T-cell (primary cell): Measurements from ENCODE around the gene ALG2. TPM values are rescaled to one million over a fixed set of nuclear protein-coding genes. Genes with fewer than 3 reads are reported as not detected.

Experiments used
- ATAC-seq, 4 experiments: fragments of 200-7000 bp in 3 of 4; fragments of 150-1000 bp in 1 of 4; cut with Tn5 transposase; replicated peaks in 1 of 4; 1 replicate in 3 of 4; 2 replicates in 1 of 4; pipeline ENCODE4 v1.10.0; 2021; ENCODE audit warnings: moderate library complexity in 3 of 4, mild to moderate bottlenecking in 2 of 4, moderate number of reproducible peaks in 1 of 4
- CTCF ChIA-PET, 2 donors: fragments of 300-600 bp; sonication (Branson Sonifier 250); formaldehyde crosslinking; loops; one replicate each; lab custom pipeline; 2022; ENCODE audit warnings: antibody characterized with exemption in 2 of 2; lab: Charles Lee
- POLR2A ChIA-PET, 2 donors: fragments of 300-600 bp; sonication (Branson Sonifier 250); formaldehyde crosslinking; loops; one replicate each; lab custom pipeline; 2022; ENCODE audit warnings: antibody characterized with exemption in 2 of 2; lab: Charles Lee
- DNase-seq, 35 experiments: peaks; one replicate each; pipeline versions ENCODE4 v3.0.0 to v3.0.0-alpha.2; 2013 to 2023
- H3K27ac ChIP-seq: one replicate; pipeline ENCODE4 v1.5.1; 2013; ENCODE audit warnings: low read length
- H3K27me3 ChIP-seq, 2 experiments: replicated peaks in 1 of 2; 1 replicate in 1 of 2; 2 replicates in 1 of 2; pipeline versions ENCODE4 v1.6.1 to v1.7.0; 2013; ENCODE audit warnings: low read length in 1 of 2, mixed read lengths in 1 of 2; ENCODE audit not compliant: control insufficient read depth in 2 of 2, insufficient read depth in 2 of 2; ENCODE audit errors: extremely low read depth in 1 of 2
- H3K36me3 ChIP-seq, 2 donors: 1 replicate in 1 of 2; 2 replicates in 1 of 2; pipeline versions ENCODE4 v1.6.1 to v1.7.0; 2013; ENCODE audit warnings: low read length in 1 of 2; ENCODE audit not compliant: control insufficient read depth in 2 of 2, insufficient read depth in 1 of 2; ENCODE audit errors: extremely low read depth in 1 of 2
- H3K4me1 ChIP-seq, 2 experiments: 1 replicate in 1 of 2; 2 replicates in 1 of 2; pipeline versions ENCODE4 v1.6.1 to v1.7.0; 2013; ENCODE audit warnings: low read length in 2 of 2, mixed read lengths in 1 of 2; ENCODE audit not compliant: insufficient read depth in 2 of 2, control insufficient read depth in 1 of 2; ENCODE audit errors: extremely low read depth in 1 of 2
- H3K4me3 ChIP-seq, 2 donors: 1 replicate in 1 of 2; 2 replicates in 1 of 2; pipeline versions ENCODE4 v1.5.1 to v1.7.0; 2013; ENCODE audit warnings: mild to moderate bottlenecking in 2 of 2, low read length in 1 of 2, moderate library complexity in 1 of 2; ENCODE audit not compliant: control insufficient read depth in 1 of 2; ENCODE audit errors: extremely low read depth in 1 of 2
- H3K9me3 ChIP-seq: 2 replicates; pipeline ENCODE4 v1.7.0; 2013
- H3K27ac Mint-ChIP-seq, 2 donors: one replicate each; pipeline ENCODE4 v1.8.0; 2020 to 2021; ENCODE audit warnings: mild to moderate bottlenecking in 2 of 2, mixed read lengths in 2 of 2
- H3K27me3 Mint-ChIP-seq, 2 donors: one replicate each; pipeline ENCODE4 v1.8.0; 2021 to 2022; ENCODE audit warnings: mixed read lengths in 2 of 2
- H3K36me3 Mint-ChIP-seq: one replicate; pipeline ENCODE4 v1.8.0; 2021; ENCODE audit warnings: mixed read lengths
- H3K4me1 Mint-ChIP-seq, 3 donors: one replicate each; pipeline ENCODE4 v1.8.0; 2020 to 2022; ENCODE audit warnings: mixed read lengths in 3 of 3, mild to moderate bottlenecking in 1 of 3
- H3K4me3 Mint-ChIP-seq, 3 donors: one replicate each; pipeline ENCODE4 v1.8.0; 2020 to 2022; ENCODE audit warnings: mild to moderate bottlenecking in 3 of 3, mixed read lengths in 3 of 3, moderate library complexity in 3 of 3
- H3K9me3 Mint-ChIP-seq, 3 donors: one replicate each; pipeline ENCODE4 v1.8.0; 2020 to 2022; ENCODE audit warnings: mixed read lengths in 3 of 3
- WGBS: methylation state at CpG from one replicate; pipeline ENCODE4 v1.1.5; 2013; ENCODE audit warnings: missing lambda C conversion rate; ENCODE audit not compliant: insufficient coverage; 5-methylcytosine and 5-hydroxymethylcytosine counted together
- total RNA-seq, 35 experiments: library from RNA in 6 of 35; stranded (reverse) in 6 of 35; fragments of 120-200 nt in 1 of 35; gene quantifications; one replicate each; pipeline versions ENCODE4 v1.2.1 to v1.2.4 and lab custom pipeline; 2013 to 2026

ALG2 gene
- total RNA-seq (10 to 100 TPM; 18.0 to 30.3 (median 25.2) TPM), total RNA-seq (lab: John Stamatoyannopoulos, UW) (22.4 to 71.5 (median 38.3) reads per million in 29 experiments)
- total RNA-seq (2013): 20.6 TPM

GRCh38 chr9:99221621-99222415 lies at the start of gene ALG2, which contains the start of gene SEC61B:
Gene ALG2, minus strand, starts transcription at chr9:99221942. Its CDS starts 48 bp downstream, at chr9:99221894.
Gene SEC61B, plus strand, starts transcription at chr9:99222282. Its CDS starts 82 bp downstream, at chr9:99222364.
- Histone ChIP-seq H3K27me3 (no peaks in the 10 kb centered on the region), H3K36me3 (peaks cover 6 to 26% of the 10 kb centered on the region in 2 donors), H3K4me1 (peaks cover 16 to 26% of the 10 kb centered on the region in 2 experiments), H3K9me3 (no peaks in the 10 kb centered on the region), H3K27ac (peak within 1 kb of the TSS; percentile 96), H3K4me3 (peak within 1 kb of the TSS; percentile 89 to 96)
- ChIA-PET CTCF (interaction anchor here (0.7 to 1.9 kb wide), 4 partner anchors 10 to 597 kb away, joined by 3 to 9 read pairs (median 6); no protein-coding TSS in a partner anchor), POLR2A (interaction anchor here (0.6 to 3.3 kb wide), 7 partner anchors 8 to 965 kb away, joined by 3 to 13 read pairs (median 3); no protein-coding TSS in a partner anchor)
- under 1% methylated on average over 70 of the region's 70 CpGs for WGBS
- Mint-ChIP-seq H3K4me1 (peaks cover 66 to 83% (median 81%) of the 10 kb centered on the region in 3 donors), H3K36me3 (peaks cover 41% of the 10 kb centered on the region), H3K27ac (peak within 1 kb of the TSS; percentile 99 to 100), H3K9me3 (no peaks in the 10 kb centered on the region), H3K4me3 (peak within 1 kb of the TSS; percentile 93 to 99 (median 95)), H3K27me3 (no peaks in the 10 kb centered on the region)
- DNase-seq: peak; percentile 80 to 94 (median 90)
- ATAC-seq: peak; percentile 93 to 97 (median 94)

GRCh38 chr9:99270491-99270890 lies 48.7 kb upstream of the ALG2 start:
- Mint-ChIP-seq H3K27ac (no peak overlapping the region), H3K27me3 (peaks cover 0 to 12% of the 10 kb centered on the region in 2 donors), H3K4me3 (no peak overlapping the region), H3K4me1 (peaks cover 10 to 11% (median 11%) of the 10 kb centered on the region in 3 donors), H3K36me3 (no peaks in the 10 kb centered on the region), H3K9me3 (no peaks in the 10 kb centered on the region)
- no peak overlapping the region for H3K27ac ChIP-seq
- no CpG with 5 or more reads among the region's 3 CpGs for WGBS
- H3K4me3 ChIP-seq: no peak overlapping the region
- H3K9me3 ChIP-seq: no peaks in the 10 kb centered on the region
- H3K27me3 ChIP-seq: no peaks in the 10 kb centered on the region
- POLR2A ChIA-PET: no interaction called here
- ATAC-seq (no peak), DNase-seq (no peak)
- peaks cover 0 to 5% of the 10 kb centered on the region in 2 experiments for H3K4me1 ChIP-seq
- CTCF ChIA-PET: interaction anchor here in 1 of 2 donors (0.6 kb wide), 1 partner anchor 68 kb away, joined by 3 read pairs; no protein-coding TSS in a partner anchor
- H3K36me3 ChIP-seq: no peaks in the 10 kb centered on the region

- H3K9me3 ChIP-seq: no peaks in the 10 kb centered on the region
- H3K4me1 ChIP-seq: peaks cover 0 to 5% of the 10 kb centered on the region in 2 experiments
- no peaks in the 10 kb centered on the region for H3K9me3 Mint-ChIP-seq
- peaks cover 0 to 12% of the 10 kb centered on the region in 2 donors for H3K27me3 Mint-ChIP-seq
- H3K27ac Mint-ChIP-seq: no peak overlapping the region
- H3K4me1 Mint-ChIP-seq: peaks cover 10 to 11% (median 11%) of the 10 kb centered on the region in 3 donors
- WGBS: 38% methylated on average over 1 of the region's 3 CpGs
- POLR2A ChIA-PET: no interaction called here
- ATAC-seq (no peak), DNase-seq (no peak)
- no peak overlapping the region for H3K27ac ChIP-seq
- H3K27me3 ChIP-seq: no peaks in the 10 kb centered on the region
- no peaks in the 10 kb centered on the region for H3K36me3 Mint-ChIP-seq
- no peaks in the 10 kb centered on the region for H3K36me3 ChIP-seq
- H3K4me3 ChIP-seq: no peak overlapping the region
- CTCF ChIA-PET: interaction anchor here in 1 of 2 donors (0.6 kb wide), 1 partner anchor 742 kb away, joined by 3 read pairs; no protein-coding TSS in a partner anchor
- no peak overlapping the region for H3K4me3 Mint-ChIP-seq
These were observed 47.7 kb upstream of the ALG2 start for GRCh38 chr9:99269416-99269815.

- H3K27ac Mint-ChIP-seq: no peak overlapping the region
- Histone ChIP-seq H3K4me1 (peaks cover 0 to 5% of the 10 kb centered on the region in 2 experiments), H3K27ac (no peak overlapping the region), H3K9me3 (no peaks in the 10 kb centered on the region), H3K4me3 (no peak overlapping the region), H3K27me3 (no peaks in the 10 kb centered on the region), H3K36me3 (no peaks in the 10 kb centered on the region)
- H3K9me3 Mint-ChIP-seq: no peaks in the 10 kb centered on the region
- peaks cover 0 to 3% of the 10 kb centered on the region in 2 donors for H3K27me3 Mint-ChIP-seq
- POLR2A ChIA-PET: interaction anchor here in 1 of 2 donors (0.7 kb wide), 1 partner anchor 25 kb away, joined by 3 read pairs; no protein-coding TSS in a partner anchor
- peaks cover 10 to 11% (median 11%) of the 10 kb centered on the region in 3 donors for H3K4me1 Mint-ChIP-seq
- peak in 34 of 35 experiments; percentile 13 to 67 (median 42) for DNase-seq
- peak overlapping the region in 2 of 3 donors; percentile 4 to 31 for H3K4me3 Mint-ChIP-seq
- CTCF ChIA-PET: interaction anchor here (0.6 to 1.0 kb wide), 2 partner anchors 20 to 1332 kb away, joined by 3 read pairs; no protein-coding TSS in a partner anchor
- H3K36me3 Mint-ChIP-seq: no peaks in the 10 kb centered on the region
- peak; percentile 40 to 69 (median 60) for ATAC-seq
- WGBS: 15% methylated on average over 14 of the region's 17 CpGs
These were observed 44.7 kb upstream of the ALG2 start for GRCh38 chr9:99266255-99267023.

GRCh38 chr9:99265691-99266090 lies 43.9 kb upstream of the ALG2 start:
- WGBS: no CpG with 5 or more reads among the region's 2 CpGs
- H3K4me3 ChIP-seq: no peak overlapping the region
- CTCF ChIA-PET: interaction anchor here (0.6 to 1.0 kb wide), 2 partner anchors 21 to 1332 kb away, joined by 3 read pairs; no protein-coding TSS in a partner anchor

More at GRCh38 chr9:99265691-99266090, 43.9 kb upstream of the ALG2 start:
- Mint-ChIP-seq H3K27ac (no peak overlapping the region), H3K27me3 (peaks cover 0 to 3% of the 10 kb centered on the region in 2 donors), H3K4me3 (no peak overlapping the region), H3K9me3 (no peaks in the 10 kb centered on the region), H3K36me3 (no peaks in the 10 kb centered on the region), H3K4me1 (peaks cover 10 to 11% (median 11%) of the 10 kb centered on the region in 3 donors)
- H3K27ac ChIP-seq: no peak overlapping the region
- H3K9me3 ChIP-seq: no peaks in the 10 kb centered on the region
- ATAC-seq (no peak), DNase-seq (no peak)
- H3K4me1 ChIP-seq: peaks cover 0 to 5% of the 10 kb centered on the region in 2 experiments
- H3K27me3 ChIP-seq: no peaks in the 10 kb centered on the region
- POLR2A ChIA-PET: no interaction called here
- no peaks in the 10 kb centered on the region for H3K36me3 ChIP-seq
